ENCODE data around the gene CALML4. TPM values are rescaled to one million over a fixed set of nuclear protein-coding genes. Genes with fewer than 3 reads are reported as not detected.

CALML4 gene
- total and polyA plus RNA-seq, 4 donors, result 3.6 to 8.0 (median 6.5) TPM

- Histone ChIP-seq H3K27me3 (ENCODE audit: control insufficient read depth in 4 of 4, insufficient read depth in 4 of 4, low read length in 3 of 4) (no peaks in the 10 kb centered on the region), H3K36me3 (ENCODE audit: control insufficient read depth in 4 of 4, insufficient read depth in 3 of 4, low read depth in 1 of 4, low read length in 3 of 4) (peaks cover 2 to 21% (median 16%) of the 10 kb centered on the region in 4 donors), H3K4me3 (ENCODE audit: low read depth in 1 of 3, low read length in 3 of 3) (no peak overlapping the region), H3K27ac (ENCODE audit: low read depth in 1 of 2, low read length in 2 of 2) (no peak overlapping the region), H3K4me1 (ENCODE audit: control insufficient read depth in 4 of 4, insufficient read depth in 4 of 4, low read length in 3 of 4) (peaks cover 0 to 26% (median 13%) of the 10 kb centered on the region in 4 donors), H3K9me3 (ENCODE audit: control insufficient read depth in 4 of 4, low read length in 3 of 4) (no peaks in the 10 kb centered on the region), H3K9ac (ENCODE audit: low read depth in 1 of 2, low read length in 2 of 2) (no peak overlapping the region)
- 65% methylated on average over 2 of the region's 2 CpGs for WGBS
- DNase-seq (ENCODE audit: low spot score), result no peak
- TF ChIP-seq HNF4A (conservative IDR thresholded peaks at IDR 0.05), result no peak
- no peak for TF ChIP-seq MAX (IDR thresholded peaks at IDR 0.05)
- TF ChIP-seq FOXA1 (IDR thresholded peaks at IDR 0.05), result no peak
- no peak for TF ChIP-seq ATF3 (IDR thresholded peaks at IDR 0.05)
- TF ChIP-seq JUND (IDR thresholded peaks at IDR 0.05), result no peak
- no peak for TF ChIP-seq GABPA (IDR thresholded peaks at IDR 0.05 in 1 of 2, conservative IDR thresholded peaks at IDR 0.05 in 1 of 2)
- no peak for TF ChIP-seq RXRA (IDR thresholded peaks at IDR 0.05)
These were observed 16.5 kb downstream of the CALML4 start for GRCh38 chr15:68188647-68189046.

- peaks cover 0 to 25% (median 13%) of the 10 kb centered on the region in 4 donors for H3K4me1 ChIP-seq (ENCODE audit: control insufficient read depth in 4 of 4, insufficient read depth in 4 of 4, low read length in 3 of 4)
- H3K9me3 ChIP-seq (ENCODE audit: control insufficient read depth in 4 of 4, low read length in 3 of 4), result no peaks in the 10 kb centered on the region
- TF ChIP-seq RXRA (IDR thresholded peaks at IDR 0.05), result peak in 1 of 2 donors; percentile 55
- no peak for TF ChIP-seq ZBTB33 (IDR thresholded peaks at IDR 0.05)
- TF ChIP-seq GABPA (IDR thresholded peaks at IDR 0.05 in 1 of 2, conservative IDR thresholded peaks at IDR 0.05 in 1 of 2), result no peak
- TF ChIP-seq CTCF (IDR thresholded peaks at IDR 0.05; ENCODE audit: low read depth, low read length, missing input control), result no peak
- peak; percentile 48 for TF ChIP-seq TAF1 (conservative IDR thresholded peaks at IDR 0.05)
- TF ChIP-seq MAX (IDR thresholded peaks at IDR 0.05), result no peak
- TF ChIP-seq YY1 (IDR thresholded peaks at IDR 0.05), result peak; percentile 96
- TF ChIP-seq FOXA2 (IDR thresholded peaks at IDR 0.05), result no peak
- TF ChIP-seq RAD21 (IDR thresholded peaks at IDR 0.05), result peak in 1 of 2 donors; percentile 52
- TF ChIP-seq SP1 (IDR thresholded peaks at IDR 0.05), result peak; percentile 53
- TF ChIP-seq HNF4A (conservative IDR thresholded peaks at IDR 0.05), result peak; percentile 66 to 74
- TF ChIP-seq REST (IDR thresholded peaks at IDR 0.05), result peak; percentile 52
- peaks cover under 1 to 25% (median 16%) of the 10 kb centered on the region in 4 donors for H3K36me3 ChIP-seq (ENCODE audit: control insufficient read depth in 4 of 4, insufficient read depth in 3 of 4, low read depth in 1 of 4, low read length in 3 of 4)
- H3K9ac ChIP-seq (ENCODE audit: low read depth in 1 of 2, low read length in 2 of 2), result peak overlapping the region in 1 of 2 donors; percentile 65
- no peaks in the 10 kb centered on the region for H3K27me3 ChIP-seq (ENCODE audit: control insufficient read depth in 4 of 4, insufficient read depth in 4 of 4, low read length in 3 of 4)
- DNase-seq (ENCODE audit: low spot score), result no peak
- 20% methylated on average over 9 of the region's 9 CpGs for whole genome bisulfite sequencing
- peak overlapping the region in 2 of 3 donors; percentile 30 to 49 for H3K4me3 ChIP-seq (ENCODE audit: low read depth in 1 of 3, low read length in 3 of 3)
- H3K27ac ChIP-seq (ENCODE audit: low read depth in 1 of 2, low read length in 2 of 2), result peak overlapping the region in 1 of 2 donors; percentile 52
These were observed 17.6 kb downstream of the CALML4 start for GRCh38 chr15:68187559-68187958.

Measured in liver (tissue), 9 donors.